Neuronal stem cell (in vitro differentiated cells): ENCODE data around the gene PHTF2.

Source experiments
- DNase-seq: peaks from one replicate; pipeline ENCODE4 v3.0.0-alpha.2; 2013; ENCODE audit warnings: low spot score
- H2AFZ ChIP-seq: one replicate; pipeline ENCODE4 v1.6.1; 2013; ENCODE audit warnings: mild to moderate bottlenecking, low read length, inconsistent platforms
- H2AK5ac ChIP-seq: 2 replicates; pipeline ENCODE4 v1.6.1; 2013; ENCODE audit warnings: low read depth, mild to moderate bottlenecking, inconsistent platforms, low read length, moderate library complexity, mixed read lengths
- H2BK120ac ChIP-seq: 2 replicates; pipeline ENCODE4 v1.6.1; 2013; ENCODE audit warnings: low read depth, mild to moderate bottlenecking, inconsistent platforms, low read length, moderate library complexity, mixed read lengths
- H2BK12ac ChIP-seq: one replicate; pipeline ENCODE4 v1.6.1; 2013; ENCODE audit warnings: low read length, inconsistent platforms
- H2BK15ac ChIP-seq: 2 replicates; pipeline ENCODE4 v1.6.1; 2013; ENCODE audit warnings: mild to moderate bottlenecking, low read length, inconsistent platforms, mixed read lengths
- H2BK5ac ChIP-seq: one replicate; pipeline ENCODE4 v1.6.1; 2013; ENCODE audit warnings: inconsistent platforms, mild to moderate bottlenecking, low read length, moderate library complexity
- H3K14ac ChIP-seq: one replicate; pipeline ENCODE4 v1.6.1; 2013; ENCODE audit warnings: low read length, inconsistent platforms
- H3K18ac ChIP-seq: 2 replicates; pipeline ENCODE4 v1.6.1; 2013; ENCODE audit warnings: low read length, inconsistent platforms
- H3K23ac ChIP-seq: 2 replicates; pipeline ENCODE4 v1.6.1; 2013; ENCODE audit warnings: low read depth, mild to moderate bottlenecking, mixed read lengths, low read length, inconsistent platforms; ENCODE audit not compliant: poor library complexity
- H3K27ac ChIP-seq: replicated peaks from 3 replicates; pipeline ENCODE4 v1.5.1; 2013; ENCODE audit warnings: low read length, inconsistent platforms
- H3K27me3 ChIP-seq, 3 experiments: 2 replicates each; pipeline ENCODE4 v1.6.1; 2013; ENCODE audit warnings: low read length in 3 of 3, mild to moderate bottlenecking in 2 of 3, inconsistent platforms in 1 of 3, low read depth in 1 of 3, mixed read lengths in 1 of 3, moderate library complexity in 1 of 3; ENCODE audit not compliant: control insufficient read depth in 3 of 3, insufficient read depth in 3 of 3
- H3K36me3 ChIP-seq, 2 donors: replicated peaks in 1 of 2; 2 replicates each; pipeline ENCODE4 v1.6.1; 2013; ENCODE audit warnings: low read length in 2 of 2; ENCODE audit not compliant: control insufficient read depth in 2 of 2, insufficient read depth in 2 of 2
- H3K4ac ChIP-seq: 2 replicates; pipeline ENCODE4 v1.6.1; 2013; ENCODE audit warnings: inconsistent platforms, mild to moderate bottlenecking, low read length, moderate library complexity
- H3K4me1 ChIP-seq, 2 donors: 1 replicate in 1 of 2; 2 replicates in 1 of 2; pipeline ENCODE4 v1.6.1; 2013; ENCODE audit warnings: low read length in 2 of 2, low read depth in 1 of 2; ENCODE audit not compliant: control insufficient read depth in 2 of 2, insufficient read depth in 1 of 2
- H3K4me2 ChIP-seq: one replicate; pipeline ENCODE4 v1.6.1; 2013; ENCODE audit warnings: mild to moderate bottlenecking, low read length, inconsistent platforms; ENCODE audit not compliant: insufficient read depth, poor library complexity, severe bottlenecking
- H3K4me3 ChIP-seq, 2 donors: 2 replicates each; pipeline ENCODE4 v1.5.1; 2013; ENCODE audit warnings: low read length in 2 of 2, mild to moderate bottlenecking in 2 of 2, inconsistent platforms in 1 of 2, moderate library complexity in 1 of 2
- H3K79me1 ChIP-seq: one replicate; pipeline ENCODE4 v1.6.1; 2013; ENCODE audit warnings: low read depth, mild to moderate bottlenecking, inconsistent platforms, low read length, moderate library complexity
- H3K9ac ChIP-seq: one replicate; pipeline ENCODE4 v1.6.1; 2013; ENCODE audit warnings: mild to moderate bottlenecking, low read depth, low read length, inconsistent platforms; ENCODE audit not compliant: poor library complexity
- H3K9me3 ChIP-seq, 2 donors: replicated peaks in 1 of 2; 2 replicates each; pipeline versions ENCODE3 to v1.6.1; 2013; ENCODE audit warnings: low read length in 2 of 2, mild to moderate bottlenecking in 2 of 2, inconsistent platforms in 1 of 2, low read depth in 1 of 2, mixed read lengths in 1 of 2, moderate library complexity in 1 of 2; ENCODE audit not compliant: control insufficient read depth in 2 of 2, insufficient read depth in 1 of 2
- H4K8ac ChIP-seq: one replicate; pipeline ENCODE4 v1.6.1; 2013; ENCODE audit warnings: low read depth, mild to moderate bottlenecking, inconsistent platforms, low read length, moderate library complexity
- H4K91ac ChIP-seq: one replicate; pipeline ENCODE4 v1.6.1; 2013; ENCODE audit warnings: low read length, low read depth, mild to moderate bottlenecking, inconsistent platforms; ENCODE audit not compliant: poor library complexity
- WGBS, 2 donors: extraction: QIAGEN DNeasy Blood & Tissue Kit; methylation state at CpG; one replicate each; pipeline ENCODE4 v1.1.7; 2013; ENCODE audit warnings: missing lambda C conversion rate in 2 of 2, mixed read lengths in 1 of 2; ENCODE audit not compliant: insufficient read length in 2 of 2, insufficient replicate concordance in 1 of 2; ENCODE audit errors: extremely low coverage in 2 of 2; 5-methylcytosine and 5-hydroxymethylcytosine counted together

The PHTF2 gene

GRCh38 chr7:77895905-77896304 lies 97.3 kb downstream of the PHTF2 start:
- Histone ChIP-seq H4K91ac (no peak overlapping the region), H3K4me1 (peaks cover 0 to 3% of the 10 kb centered on the region in 2 donors), H3K27me3 (no peaks in the 10 kb centered on the region), H3K18ac (no peak overlapping the region), H3K4ac (no peak overlapping the region), H2AK5ac (no peak overlapping the region), H2AFZ (no peak overlapping the region), H4K8ac (no peak overlapping the region), H3K4me3 (no peak overlapping the region), H3K9ac (no peak overlapping the region), H3K9me3 (peaks cover 0 to 2% of the 10 kb centered on the region in 2 donors), H3K79me1 (no peaks in the 10 kb centered on the region), H3K4me2 (no peak overlapping the region), H3K14ac (no peak overlapping the region), H3K23ac (no peak overlapping the region), H2BK12ac (no peak overlapping the region), H2BK15ac (no peak overlapping the region), H3K27ac (no peak overlapping the region), H2BK5ac (no peak overlapping the region), H3K36me3 (peaks cover 0 to 3% of the 10 kb centered on the region in 2 donors), H2BK120ac (no peak overlapping the region)
- no CpG with 5 or more reads among the region's 3 CpGs for WGBS, 2 donors
- no peak for DNase-seq

GRCh38 chr7:77897004-77897547 lies 98.5 kb downstream of the PHTF2 start:
- Histone ChIP-seq H2BK15ac (no peak overlapping the region), H2BK12ac (no peak overlapping the region), H2AK5ac (no peak overlapping the region), H3K23ac (no peak overlapping the region), H3K27me3 (no peaks in the 10 kb centered on the region), H2BK120ac (no peak overlapping the region), H3K4me2 (no peak overlapping the region), H3K9me3 (peaks cover 0 to 2% of the 10 kb centered on the region in 2 donors), H3K4ac (no peak overlapping the region), H3K36me3 (peaks cover 0 to 8% of the 10 kb centered on the region in 2 donors), H2AFZ (no peak overlapping the region), H3K4me3 (no peak overlapping the region), H3K4me1 (peaks cover 0 to 3% of the 10 kb centered on the region in 2 donors), H4K91ac (no peak overlapping the region), H3K79me1 (no peaks in the 10 kb centered on the region), H3K14ac (no peak overlapping the region), H3K18ac (no peak overlapping the region), H3K9ac (no peak overlapping the region), H4K8ac (no peak overlapping the region), H3K27ac (no peak overlapping the region), H2BK5ac (no peak overlapping the region)
- DNase-seq: no peak
- no CpG with 5 or more reads among the region's 1 CpG for WGBS, 2 donors

GRCh38 chr7:77899516-77899915 lies 100.9 kb downstream of the PHTF2 start:
- H3K9ac ChIP-seq: no peak overlapping the region
- peaks cover 0 to 3% of the 10 kb centered on the region in 2 donors for H3K4me1 ChIP-seq
- H2AK5ac ChIP-seq: no peak overlapping the region
- H2BK15ac ChIP-seq: no peak overlapping the region
- no peak overlapping the region for H3K14ac ChIP-seq
- H2AFZ ChIP-seq: no peak overlapping the region
- no peak overlapping the region for H2BK120ac ChIP-seq
- H3K36me3 ChIP-seq: peaks cover 0 to 13% of the 10 kb centered on the region in 2 donors
- H3K9me3 ChIP-seq: peaks cover 0 to 2% of the 10 kb centered on the region in 2 donors
- H3K27me3 ChIP-seq: no peaks in the 10 kb centered on the region
- no peak overlapping the region for H3K4me2 ChIP-seq
- H2BK12ac ChIP-seq: no peak overlapping the region
- no peak overlapping the region for H3K18ac ChIP-seq
- DNase-seq: no peak
- H3K4ac ChIP-seq: no peak overlapping the region
- no peak overlapping the region for H4K91ac ChIP-seq
- no peak overlapping the region for H3K23ac ChIP-seq
- no peaks in the 10 kb centered on the region for H3K79me1 ChIP-seq
- H3K4me3 ChIP-seq: no peak overlapping the region
- no peak overlapping the region for H4K8ac ChIP-seq
- WGBS, 2 donors: no CpG with 5 or more reads among the region's 2 CpGs
- no peak overlapping the region for H3K27ac ChIP-seq
- no peak overlapping the region for H2BK5ac ChIP-seq

GRCh38 chr7:77903597-77903996 lies 105.0 kb downstream of the PHTF2 start:
- H3K9me3 ChIP-seq: peaks cover 0 to 2% of the 10 kb centered on the region in 2 donors
- H3K14ac ChIP-seq: no peak overlapping the region
- H3K4me2 ChIP-seq: no peak overlapping the region
- no peaks in the 10 kb centered on the region for H3K79me1 ChIP-seq
- H3K23ac ChIP-seq: no peak overlapping the region
- H3K27me3 ChIP-seq: no peaks in the 10 kb centered on the region
- no peak overlapping the region for H2BK12ac ChIP-seq
- H3K18ac ChIP-seq: no peak overlapping the region
- H3K36me3 ChIP-seq: peaks cover 0 to 13% of the 10 kb centered on the region in 2 donors
- no peak overlapping the region for H2BK5ac ChIP-seq
- H3K4ac ChIP-seq: no peak overlapping the region
- peaks cover 0 to 3% of the 10 kb centered on the region in 2 donors for H3K4me1 ChIP-seq
- no peak overlapping the region for H2BK15ac ChIP-seq
- no peak overlapping the region for H2BK120ac ChIP-seq
- no peak overlapping the region for H3K27ac ChIP-seq
- H2AFZ ChIP-seq: no peak overlapping the region
- no peak overlapping the region for H2AK5ac ChIP-seq
- no peak overlapping the region for H4K8ac ChIP-seq
- H3K4me3 ChIP-seq: no peak overlapping the region
- no peak overlapping the region for H4K91ac ChIP-seq
- WGBS, 2 donors: no CpG with 5 or more reads among the region's 2 CpGs
- H3K9ac ChIP-seq: no peak overlapping the region
- no peak for DNase-seq
